HepG2 (cell line): Measurements from ENCODE around the gene THADA. TPM values are rescaled to one million over a fixed set of nuclear protein-coding genes. Genes with fewer than 3 reads are reported as not detected.
A peak's percentile ranks its signal among the peaks of the same experiment; 100 is the strongest.

Experiments
- ASH2L ChIP-seq: fragments of 300-600, 200-600 bp; sonication (generic); IDR thresholded peaks from 2 replicates; pipeline ENCODE4 v1.7.0; 2017; ENCODE audit warnings: low read depth, mild to moderate bottlenecking, moderate library complexity, mixed read lengths, low read length; ENCODE audit not compliant: insufficient read length
- ELF3 ChIP-seq: IDR thresholded peaks from 2 replicates; pipeline ENCODE4 v1.6.1; 2016; ENCODE audit warnings: missing genetic modification reagents, missing compliant biosample characterization
- EP300 ChIP-seq, 3 experiments: sonication (generic) in 1 of 3; formaldehyde crosslinking in 1 of 3; IDR thresholded peaks; 2 replicates each; pipeline versions ENCODE4 v1.5.1 to v1.6.1; 2011 to 2020; ENCODE audit warnings: low read depth in 2 of 3, low read length in 2 of 3, borderline replicate concordance in 1 of 3, improper control_type of control experiment in 1 of 3, mild to moderate bottlenecking in 1 of 3, missing genetic modification reagents in 1 of 3, moderate library complexity in 1 of 3
- FOXP1 ChIP-seq, 2 experiments: fragments of 450-650 bp in 1 of 2; IDR thresholded peaks; 2 replicates each; pipeline ENCODE4 v1.6.1; 2017 to 2018; ENCODE audit warnings: antibody characterized with exemption in 1 of 2
- GATAD1 ChIP-seq: IDR thresholded peaks from 2 replicates; pipeline ENCODE4 v1.6.1; 2016; ENCODE audit warnings: missing genetic modification reagents, missing compliant biosample characterization
- KDM5A ChIP-seq: fragments of 200-600 bp; sonication (generic); IDR thresholded peaks from 2 replicates; pipeline ENCODE4 v1.7.0; 2018; ENCODE audit warnings: antibody characterized with exemption, mild to moderate bottlenecking, low read length, borderline replicate concordance
- NONO ChIP-seq, 2 experiments: fragments of 450-650 bp in 1 of 2; sonication (generic) in 1 of 2; formaldehyde crosslinking in 1 of 2; IDR thresholded peaks in 1 of 2; conservative IDR thresholded peaks in 1 of 2; 2 replicates each; pipeline versions ENCODE4 v1.6.1 to v1.8.0; 2017 to 2022; ENCODE audit warnings: mild to moderate bottlenecking in 1 of 2, missing genetic modification reagents in 1 of 2, moderate library complexity in 1 of 2
- POGZ ChIP-seq: sonication (generic); formaldehyde crosslinking; IDR thresholded peaks from 2 replicates; pipeline ENCODE4 v1.4.0; 2020; ENCODE audit warnings: mild to moderate bottlenecking, missing genetic modification reagents
- RXRB ChIP-seq: IDR thresholded peaks from 2 replicates; pipeline ENCODE4 v1.6.1; 2016; ENCODE audit warnings: borderline replicate concordance, missing genetic modification reagents, missing compliant biosample characterization
- SIN3A ChIP-seq: IDR thresholded peaks from 2 replicates; pipeline ENCODE4 v1.6.1; 2011; ENCODE audit warnings: low read depth, mild to moderate bottlenecking, control low read depth, low read length, borderline replicate concordance
- TRIM24 ChIP-seq: sonication (generic); formaldehyde crosslinking; IDR thresholded peaks from 2 replicates; pipeline ENCODE4 v1.8.0; 2022; ENCODE audit warnings: mild to moderate bottlenecking, missing genetic modification reagents
- ZNF644 ChIP-seq: IDR thresholded peaks from 2 replicates; pipeline ENCODE4 v1.6.1; 2016; ENCODE audit warnings: low read depth
- ZNF768 ChIP-seq: sonication (generic); formaldehyde crosslinking; IDR thresholded peaks from 2 replicates; pipeline ENCODE4 v1.4.0; 2020; ENCODE audit warnings: missing genetic modification reagents
- ZNF775 ChIP-seq: sonication (generic); formaldehyde crosslinking; IDR thresholded peaks from 2 replicates; pipeline ENCODE4 v1.4.0; 2020; ENCODE audit warnings: missing genetic modification reagents, mild to moderate bottlenecking, moderate library complexity, borderline replicate concordance
- polyA plus RNA-seq, 8 experiments: library from polyadenylated mRNA; depleted of rRNA in 3 of 8; stranded (reverse) in 7 of 8; unstranded in 1 of 8; fragments of >200 nt; fragmentation: Illumina TruSeq in 4 of 8; extraction: Trizol in 4 of 8; gene quantifications; 2 replicates each; pipeline versions ENCODE4 v1.2.1 to v1.2.3, GENCODE V29; 2011 to 2016; ENCODE audit warnings: low read depth in 4 of 8, missing spikeins in 1 of 8, mixed read lengths in 1 of 8; ENCODE audit not compliant: insufficient read depth in 1 of 8
- total RNA-seq, 5 experiments: library from RNA; depleted of rRNA; stranded (reverse); fragments of >200 nt; fragmentation: Illumina TruSeq; extraction: Trizol; gene quantifications; 2 replicates each; pipeline ENCODE4 v1.2.3, GENCODE V29; 2016; ENCODE audit warnings: low read depth in 1 of 5
- TF ChIP-seq, protein P1 (sequence below): sonication (generic); formaldehyde crosslinking; IDR thresholded peaks from 2 replicates; pipeline ENCODE4 v1.4.0; 2020; ENCODE audit warnings: missing genetic modification reagents, borderline replicate concordance
- TF ChIP-seq, protein P2 (sequence below): sonication (generic); formaldehyde crosslinking; conservative IDR thresholded peaks from 2 replicates; pipeline ENCODE4 v1.4.0; 2020; ENCODE audit warnings: missing genetic modification reagents
- TF ChIP-seq, protein P3 (sequence below): sonication (generic); formaldehyde crosslinking; IDR thresholded peaks from 2 replicates; pipeline ENCODE4 v1.5.0; 2020; ENCODE audit warnings: mild to moderate bottlenecking, missing genetic modification reagents, borderline replicate concordance

THADA gene
- total and polyA plus RNA-seq, 2 of the 13 experiments (the other 11 are each of a cell fraction or from before 2014, with no cell fraction given) = 12.7 to 21.7 TPM

DNA sequence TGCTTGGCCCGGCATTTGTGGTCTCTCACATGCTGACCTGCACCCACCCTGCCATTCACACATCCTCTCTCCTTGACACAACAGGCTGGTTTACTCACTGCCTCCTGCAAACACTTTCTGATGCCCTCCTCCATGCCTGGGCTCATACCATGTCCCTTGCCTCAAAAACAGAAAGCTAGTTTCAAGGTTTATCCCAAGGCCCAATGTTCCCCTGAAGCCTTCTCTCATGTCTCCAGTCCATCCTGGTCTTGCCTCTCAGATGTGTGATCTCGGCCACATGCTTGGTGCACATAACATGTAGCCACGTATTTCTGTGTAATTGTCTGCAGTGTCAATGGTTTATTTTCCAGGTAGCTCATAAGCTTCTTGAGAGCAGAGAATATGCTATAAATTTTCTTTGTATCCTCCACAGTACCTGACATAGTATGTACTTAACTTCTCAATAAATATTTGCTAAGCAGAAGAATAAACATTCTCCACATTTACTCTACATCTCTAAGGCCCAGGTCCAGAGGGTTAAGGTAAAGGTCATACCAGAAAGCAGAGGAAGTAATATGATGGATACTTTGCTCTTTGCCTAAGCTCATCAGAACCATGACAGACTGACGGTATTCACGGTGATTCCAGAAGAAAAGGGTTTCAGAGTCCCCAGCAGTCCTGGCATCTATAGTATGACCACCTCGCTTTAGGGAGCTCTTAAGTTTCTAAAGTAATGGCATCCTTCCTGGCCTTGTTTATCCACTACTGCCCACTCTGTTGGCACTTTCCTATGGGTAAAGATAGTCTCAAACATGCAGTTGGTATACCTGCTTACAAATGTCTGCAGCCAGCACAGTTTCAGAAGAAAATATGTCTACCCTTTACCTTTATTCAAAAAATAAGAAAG is 206.0 kb downstream of the THADA start (continued):
- TF ChIP-seq, protein P1, sequence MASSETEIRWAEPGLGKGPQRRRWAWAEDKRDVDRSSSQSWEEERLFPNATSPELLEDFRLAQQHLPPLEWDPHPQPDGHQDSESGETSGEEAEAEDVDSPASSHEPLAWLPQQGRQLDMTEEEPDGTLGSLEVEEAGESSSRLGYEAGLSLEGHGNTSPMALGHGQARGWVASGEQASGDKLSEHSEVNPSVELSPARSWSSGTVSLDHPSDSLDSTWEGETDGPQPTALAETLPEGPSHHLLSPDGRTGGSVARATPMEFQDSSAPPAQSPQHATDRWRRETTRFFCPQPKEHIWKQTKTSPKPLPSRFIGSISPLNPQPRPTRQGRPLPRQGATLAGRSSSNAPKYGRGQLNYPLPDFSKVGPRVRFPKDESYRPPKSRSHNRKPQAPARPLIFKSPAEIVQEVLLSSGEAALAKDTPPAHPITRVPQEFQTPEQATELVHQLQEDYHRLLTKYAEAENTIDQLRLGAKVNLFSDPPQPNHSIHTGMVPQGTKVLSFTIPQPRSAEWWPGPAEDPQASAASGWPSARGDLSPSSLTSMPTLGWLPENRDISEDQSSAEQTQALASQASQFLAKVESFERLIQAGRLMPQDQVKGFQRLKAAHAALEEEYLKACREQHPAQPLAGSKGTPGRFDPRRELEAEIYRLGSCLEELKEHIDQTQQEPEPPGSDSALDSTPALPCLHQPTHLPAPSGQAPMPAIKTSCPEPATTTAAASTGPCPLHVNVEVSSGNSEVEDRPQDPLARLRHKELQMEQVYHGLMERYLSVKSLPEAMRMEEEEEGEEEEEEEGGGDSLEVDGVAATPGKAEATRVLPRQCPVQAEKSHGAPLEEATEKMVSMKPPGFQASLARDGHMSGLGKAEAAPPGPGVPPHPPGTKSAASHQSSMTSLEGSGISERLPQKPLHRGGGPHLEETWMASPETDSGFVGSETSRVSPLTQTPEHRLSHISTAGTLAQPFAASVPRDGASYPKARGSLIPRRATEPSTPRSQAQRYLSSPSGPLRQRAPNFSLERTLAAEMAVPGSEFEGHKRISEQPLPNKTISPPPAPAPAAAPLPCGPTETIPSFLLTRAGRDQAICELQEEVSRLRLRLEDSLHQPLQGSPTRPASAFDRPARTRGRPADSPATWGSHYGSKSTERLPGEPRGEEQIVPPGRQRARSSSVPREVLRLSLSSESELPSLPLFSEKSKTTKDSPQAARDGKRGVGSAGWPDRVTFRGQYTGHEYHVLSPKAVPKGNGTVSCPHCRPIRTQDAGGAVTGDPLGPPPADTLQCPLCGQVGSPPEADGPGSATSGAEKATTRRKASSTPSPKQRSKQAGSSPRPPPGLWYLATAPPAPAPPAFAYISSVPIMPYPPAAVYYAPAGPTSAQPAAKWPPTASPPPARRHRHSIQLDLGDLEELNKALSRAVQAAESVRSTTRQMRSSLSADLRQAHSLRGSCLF (CRISPR knock-in tag) = no peak
- TF ChIP-seq, protein P2, sequence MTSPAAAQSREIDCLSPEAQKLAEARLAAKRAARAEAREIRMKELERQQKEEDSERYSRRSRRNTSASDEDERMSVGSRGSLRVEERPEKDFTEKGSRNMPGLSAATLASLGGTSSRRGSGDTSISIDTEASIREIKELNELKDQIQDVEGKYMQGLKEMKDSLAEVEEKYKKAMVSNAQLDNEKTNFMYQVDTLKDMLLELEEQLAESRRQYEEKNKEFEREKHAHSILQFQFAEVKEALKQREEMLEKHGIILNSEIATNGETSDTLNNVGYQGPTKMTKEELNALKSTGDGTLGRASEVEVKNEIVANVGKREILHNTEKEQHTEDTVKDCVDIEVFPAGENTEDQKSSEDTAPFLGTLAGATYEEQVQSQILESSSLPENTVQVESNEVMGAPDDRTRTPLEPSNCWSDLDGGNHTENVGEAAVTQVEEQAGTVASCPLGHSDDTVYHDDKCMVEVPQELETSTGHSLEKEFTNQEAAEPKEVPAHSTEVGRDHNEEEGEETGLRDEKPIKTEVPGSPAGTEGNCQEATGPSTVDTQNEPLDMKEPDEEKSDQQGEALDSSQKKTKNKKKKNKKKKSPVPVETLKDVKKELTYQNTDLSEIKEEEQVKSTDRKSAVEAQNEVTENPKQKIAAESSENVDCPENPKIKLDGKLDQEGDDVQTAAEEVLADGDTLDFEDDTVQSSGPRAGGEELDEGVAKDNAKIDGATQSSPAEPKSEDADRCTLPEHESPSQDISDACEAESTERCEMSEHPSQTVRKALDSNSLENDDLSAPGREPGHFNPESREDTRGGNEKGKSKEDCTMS (CRISPR knock-in tag) = 0 out of 2 replicates have a peak, but pooled peaks have one; percentile 66
- TF ChIP-seq GATAD1 (CRISPR knock-in tag) (0 out of 2 replicates have a peak, but pooled peaks have one; percentile 11), RXRB (peak; percentile 97), TRIM24 (CRISPR knock-in tag) (no peak), ASH2L (peak; percentile 65), ELF3 (peak; percentile 87), ZNF768 (CRISPR knock-in tag) (no peak), EP300 (IDR thresholded peaks at IDR 0.05; ENCODE audit: low read depth in 2 of 2, low read length in 2 of 2) (peak in 1 of 2 experiments; percentile 95; a peak in 2 of 4 replicates), EP300 (CRISPR knock-in tag; IDR thresholded peaks at IDR 0.05; ENCODE audit: borderline replicate concordance) (peak; percentile 75), KDM5A (no peak), ZNF775 (CRISPR knock-in tag) (0 out of 2 replicates have a peak, but pooled peaks have one; percentile 89), ZNF644 (CRISPR knock-in tag) (peak; percentile 57; the same call in 1 of the 2 replicates), POGZ (peak; percentile 60), FOXP1 (IDR thresholded peaks at IDR 0.05) (no peak), FOXP1 (CRISPR knock-in tag; IDR thresholded peaks at IDR 0.05) (peak; percentile 86), NONO (IDR thresholded peaks at IDR 0.05) (no peak), NONO (CRISPR knock-in tag; conservative IDR thresholded peaks at IDR 0.05) (0 out of 2 replicates have a peak, but pooled peaks have one; percentile 41), SIN3A (no peak)
- TF ChIP-seq, protein P3, sequence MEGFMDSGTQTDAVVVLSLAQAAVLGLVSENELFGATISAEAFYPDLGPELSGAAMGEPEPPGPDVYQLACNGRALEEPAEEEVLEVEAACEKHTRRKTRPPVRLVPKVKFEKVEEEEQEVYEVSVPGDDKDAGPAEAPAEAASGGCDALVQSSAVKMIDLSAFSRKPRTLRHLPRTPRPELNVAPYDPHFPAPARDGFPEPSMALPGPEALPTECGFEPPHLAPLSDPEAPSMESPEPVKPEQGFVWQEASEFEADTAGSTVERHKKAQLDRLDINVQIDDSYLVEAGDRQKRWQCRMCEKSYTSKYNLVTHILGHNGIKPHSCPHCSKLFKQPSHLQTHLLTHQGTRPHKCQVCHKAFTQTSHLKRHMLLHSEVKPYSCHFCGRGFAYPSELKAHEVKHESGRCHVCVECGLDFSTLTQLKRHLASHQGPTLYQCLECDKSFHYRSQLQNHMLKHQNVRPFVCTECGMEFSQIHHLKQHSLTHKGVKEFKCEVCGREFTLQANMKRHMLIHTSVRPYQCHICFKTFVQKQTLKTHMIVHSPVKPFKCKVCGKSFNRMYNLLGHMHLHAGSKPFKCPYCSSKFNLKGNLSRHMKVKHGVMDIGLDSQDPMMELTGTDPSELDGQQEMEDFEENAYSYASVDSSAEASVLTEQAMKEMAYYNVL (CRISPR knock-in tag) = 0 out of 2 replicates have a peak, but pooled peaks have one; percentile 7
